H1 (cell line): ENCODE results near the gene CELF2. TPM values are rescaled to one million over a fixed set of nuclear protein-coding genes. Genes with fewer than 3 reads are reported as not detected.
"Not testable (repeated sequence)": the region's sequence is repeated elsewhere in the genome, so short reads cannot be mapped to it uniquely, and the experiment has no call there.

ENCODE experiments used
- CTCF ChIA-PET: fragments of 300-600 bp; sonication (Branson Sonifier 250); formaldehyde crosslinking; loops from one replicate; lab custom pipeline; 2021; ENCODE audit not compliant: partially characterized antibody; lab: Charles Lee
- POLR2A ChIA-PET: fragments of 300-600 bp; sonication (Branson Sonifier 250); formaldehyde crosslinking; loops from one replicate; lab custom pipeline; 2021; ENCODE audit warnings: inconsistent platforms; ENCODE audit not compliant: partially characterized antibody; lab: Charles Lee
- DNase-seq, 2 experiments: peaks; one replicate each; pipeline versions ENCODE4 v3.0.0 to v3.0.0-alpha.2; 2010 to 2022; ENCODE audit warnings: low spot score in 2 of 2, low read depth in 1 of 2, mixed read lengths in 1 of 2
- FAIRE-seq: peaks from 2 replicates; lab custom pipeline; 2011; peaks lifted over from hg19 to GRCh38; lab: Jason Lieb, UNC
- H2AFZ ChIP-seq: 2 replicates; pipeline ENCODE4 v1.8.1; 2012; ENCODE audit warnings: low read length, inconsistent platforms
- H2AK5ac ChIP-seq: 2 replicates; pipeline ENCODE4 v1.6.1; 2013; ENCODE audit warnings: low read depth, low read length
- H2BK120ac ChIP-seq: replicated peaks from 2 replicates; pipeline ENCODE3; 2013; ENCODE audit warnings: low read depth, low read length, inconsistent platforms
- H2BK12ac ChIP-seq: 2 replicates; pipeline ENCODE4 v1.6.1; 2013; ENCODE audit warnings: low read depth, low read length
- H2BK15ac ChIP-seq: 2 replicates; pipeline ENCODE4 v1.6.1; 2013; ENCODE audit warnings: low read length
- H2BK20ac ChIP-seq: 2 replicates; pipeline ENCODE4 v1.6.1; 2013; ENCODE audit warnings: low read length
- H2BK5ac ChIP-seq: 2 replicates; pipeline ENCODE4 v1.6.1; 2013; ENCODE audit warnings: low read depth, low read length
- H3K14ac ChIP-seq: 2 replicates; pipeline ENCODE4 v1.6.1; 2013; ENCODE audit warnings: inconsistent platforms; ENCODE audit not compliant: insufficient read length
- H3K18ac ChIP-seq: 2 replicates; pipeline ENCODE4 v1.6.1; 2013; ENCODE audit warnings: low read length; ENCODE audit errors: extremely low read depth
- H3K23ac ChIP-seq: 2 replicates; pipeline ENCODE4 v1.6.1; 2013; ENCODE audit warnings: inconsistent platforms; ENCODE audit not compliant: insufficient read length
- H3K23me2 ChIP-seq: 2 replicates; pipeline ENCODE4 v1.6.1; 2013; ENCODE audit warnings: low read depth, low read length
- H3K27ac ChIP-seq: 2 replicates; pipeline ENCODE4 v1.6.1; 2011; ENCODE audit warnings: low read depth, low read length, inconsistent platforms
- H3K27me3 ChIP-seq, 4 experiments: replicated peaks in 1 of 4; 1 replicate in 1 of 4; 2 replicates in 3 of 4; pipeline versions ENCODE4 v1.6.1 to v1.8.1; 2011 to 2013; ENCODE audit warnings: low read length in 3 of 4, mild to moderate bottlenecking in 3 of 4, inconsistent platforms in 2 of 4, mixed read lengths in 2 of 4, moderate library complexity in 1 of 4; ENCODE audit not compliant: control insufficient read depth in 3 of 4, insufficient read depth in 3 of 4; ENCODE audit errors: extremely low read depth in 1 of 4
- H3K36me3 ChIP-seq, 4 experiments: 2 replicates each; pipeline versions ENCODE4 v1.6.1 to v1.8.1; 2011 to 2013; ENCODE audit warnings: mild to moderate bottlenecking in 4 of 4, low read length in 3 of 4, moderate library complexity in 2 of 4, control low read depth in 1 of 4, inconsistent platforms in 1 of 4; ENCODE audit not compliant: insufficient read depth in 4 of 4, control insufficient read depth in 2 of 4
- H3K4ac ChIP-seq: replicated peaks from 2 replicates; pipeline ENCODE3; 2013; ENCODE audit warnings: low read length, low read depth, mixed read lengths, inconsistent platforms; ENCODE audit not compliant: insufficient read length
- H3K4me1 ChIP-seq, 4 experiments: replicated peaks in 1 of 4; 1 replicate in 1 of 4; 2 replicates in 3 of 4; pipeline versions ENCODE4 v1.6.1 to v1.8.1; 2011 to 2013; ENCODE audit warnings: low read length in 3 of 4, inconsistent platforms in 2 of 4, mixed read lengths in 1 of 4; ENCODE audit not compliant: insufficient read depth in 4 of 4, control insufficient read depth in 3 of 4
- H3K4me2 ChIP-seq, 2 experiments: 2 replicates each; pipeline versions ENCODE4 v1.6.1 to v1.8.1; 2011 to 2013; ENCODE audit warnings: low read depth in 2 of 2, low read length in 2 of 2, control low read depth in 1 of 2, inconsistent platforms in 1 of 2, mild to moderate bottlenecking in 1 of 2; ENCODE audit not compliant: insufficient read depth in 1 of 2
- H3K4me3 ChIP-seq, 4 experiments: fragments of 200-600, 300-600 bp in 1 of 4; sonication (generic), shearing (Covaris generic), sonication (Bioruptor Twin) in 1 of 4; 2 replicates each; pipeline versions ENCODE4 v1.5.1 to v1.8.1; 2011 to 2016; ENCODE audit warnings: low read length in 4 of 4, low read depth in 3 of 4, control low read depth in 2 of 4, inconsistent platforms in 2 of 4, mild to moderate bottlenecking in 2 of 4, mixed read lengths in 1 of 4, moderate library complexity in 1 of 4; ENCODE audit not compliant: insufficient read depth in 2 of 4; ENCODE audit errors: extremely low read depth in 1 of 4
- H3K56ac ChIP-seq: replicated peaks from 2 replicates; pipeline ENCODE3; 2013; ENCODE audit warnings: low read depth, mild to moderate bottlenecking, mixed read lengths, low read length, inconsistent platforms; ENCODE audit not compliant: insufficient read length
- H3K79me1 ChIP-seq: 2 replicates; pipeline ENCODE4 v1.6.1; 2013; ENCODE audit warnings: low read depth, low read length, control low read depth
- H3K79me2 ChIP-seq, 2 experiments: 2 replicates each; pipeline versions ENCODE4 v1.6.1 to v1.8.1; 2012 to 2013; ENCODE audit warnings: low read length in 2 of 2, mild to moderate bottlenecking in 2 of 2, inconsistent platforms in 1 of 2; ENCODE audit not compliant: insufficient read depth in 2 of 2, control insufficient read depth in 1 of 2
- H3K9ac ChIP-seq, 4 experiments: replicated peaks in 1 of 4; 1 replicate in 1 of 4; 2 replicates in 3 of 4; pipeline versions ENCODE4 v1.6.1 to v1.8.1; 2011 to 2013; ENCODE audit warnings: low read depth in 3 of 4, low read length in 3 of 4, control low read depth in 2 of 4, mild to moderate bottlenecking in 2 of 4, moderate library complexity in 2 of 4, inconsistent platforms in 1 of 4; ENCODE audit errors: extremely low read depth in 1 of 4
- H3K9me3 ChIP-seq, 2 experiments: 2 replicates each; pipeline versions ENCODE4 v1.6.1 to v1.8.1; 2012 to 2013; ENCODE audit warnings: mild to moderate bottlenecking in 2 of 2, moderate library complexity in 2 of 2, control low read depth in 1 of 2, inconsistent platforms in 1 of 2, low read depth in 1 of 2, low read length in 1 of 2, mixed read lengths in 1 of 2; ENCODE audit not compliant: insufficient read depth in 2 of 2
- H4K20me1 ChIP-seq, 2 experiments: replicated peaks in 1 of 2; 2 replicates each; pipeline versions ENCODE3 to v1.8.1; 2011 to 2013; ENCODE audit warnings: inconsistent platforms in 2 of 2, low read length in 2 of 2, mild to moderate bottlenecking in 1 of 2; ENCODE audit not compliant: insufficient read depth in 2 of 2, control insufficient read depth in 1 of 2
- H4K5ac ChIP-seq: 2 replicates; pipeline ENCODE4 v1.6.1; 2013; ENCODE audit warnings: low read length, low read depth, mixed read lengths, inconsistent platforms; ENCODE audit not compliant: insufficient read length
- H4K8ac ChIP-seq: 2 replicates; pipeline ENCODE4 v1.8.0; 2013; ENCODE audit warnings: mild to moderate bottlenecking, moderate library complexity, low read length, inconsistent platforms; ENCODE audit not compliant: insufficient read depth; ENCODE audit errors: extremely low read depth
- H4K91ac ChIP-seq: replicated peaks from 2 replicates; pipeline ENCODE3; 2013; ENCODE audit warnings: low read length, mixed read lengths, inconsistent platforms; ENCODE audit not compliant: insufficient read length
- WGBS, 2 experiments: shearing (Covaris generic) in 1 of 2; methylation state at CpG; one replicate each; pipeline versions ENCODE4 v1.1.6 to v1.1.7; 2013 to 2015; ENCODE audit warnings: low lambda C conversion rate in 2 of 2, mixed read lengths in 2 of 2, inconsistent platforms in 1 of 2, low coverage in 1 of 2, missing lambda C conversion rate in 1 of 2; ENCODE audit not compliant: insufficient replicate concordance in 2 of 2, insufficient coverage in 1 of 2, insufficient read length in 1 of 2; ENCODE audit errors: extremely low coverage in 1 of 2, missing lambda C conversion rate in 1 of 2; 5-methylcytosine and 5-hydroxymethylcytosine counted together
- polyA plus RNA-seq, 7 experiments: library from polyadenylated mRNA; depleted of rRNA in 3 of 7; stranded (reverse) in 5 of 7; unstranded in 2 of 7; fragments of >200 nt in 5 of 7; fragments of 200-250 nt in 2 of 7; gene quantifications; 1 replicate in 5 of 7; 2 replicates in 1 of 7; 4 replicates in 1 of 7; pipeline versions ENCODE4 v1.2.1 to v1.2.3, GENCODE V29; 2011 to 2013; ENCODE audit warnings: missing spikeins in 2 of 7, mixed read lengths in 2 of 7
- total RNA-seq: library from RNA; stranded (reverse); fragmentation: NEBNext Ultra II Directional; extraction: Animal tissue kit (Norgen Biotek cat#: 25700); gene quantifications from 2 replicates; pipeline ENCODE4 v1.2.1, GENCODE V29; 2021

The CELF2 gene
- total and polyA plus RNA-seq, 2 of the 8 experiments (the other 6 are each of a cell fraction or from before 2014, with no cell fraction given) = 18.3 to 22.7 TPM

DNA sequence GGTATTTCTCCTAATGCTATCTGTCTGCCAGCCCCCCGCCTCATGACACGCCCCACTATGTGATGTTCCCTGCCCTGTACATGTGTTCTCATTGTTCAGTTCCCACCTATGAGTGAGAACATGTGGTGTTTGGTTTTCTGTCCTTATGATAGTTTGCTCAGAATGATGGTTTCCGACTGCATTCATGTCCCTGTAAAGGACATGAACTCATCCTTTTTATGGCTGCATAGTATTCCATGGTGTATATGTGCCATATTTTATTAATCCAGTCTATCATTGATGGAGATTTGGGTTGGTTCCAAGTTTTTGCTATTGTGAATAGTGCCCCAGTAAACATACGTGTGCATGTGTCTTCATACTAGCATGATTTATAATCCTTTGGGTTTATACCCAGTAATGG lies 109.3 kb downstream of the CELF2 start:
- FAIRE-seq, H3K4me1 ChIP-seq, H2BK5ac ChIP-seq, CTCF ChIA-PET, DNase-seq, H3K4ac ChIP-seq, H3K79me1 ChIP-seq, H3K23ac ChIP-seq, H2AFZ ChIP-seq, H3K79me2 ChIP-seq, H2BK15ac ChIP-seq, H3K4me2 ChIP-seq, H3K14ac ChIP-seq, H3K56ac ChIP-seq, H3K4me3 ChIP-seq, H2BK120ac ChIP-seq, H3K36me3 ChIP-seq, H4K91ac ChIP-seq, H2AK5ac ChIP-seq, H2BK12ac ChIP-seq, H3K9ac ChIP-seq, H4K8ac ChIP-seq, H3K27ac ChIP-seq, H3K23me2 ChIP-seq, H3K18ac ChIP-seq, POLR2A ChIA-PET, H3K9me3 ChIP-seq, H2BK20ac ChIP-seq, H4K5ac ChIP-seq, H4K20me1 ChIP-seq, H3K27me3 ChIP-seq: not testable (repeated sequence)
- 92% methylated on average over 4 of the region's 4 CpGs; no CpG with 5 or more reads in 1 of the 2 experiments for WGBS, 2 experiments
